GM23338 (cell line): ENCODE results near the gene SIK2. TPM values are rescaled to one million over a fixed set of nuclear protein-coding genes. Genes with fewer than 3 reads are reported as not detected.
A peak's percentile ranks its signal among the peaks of the same experiment; 100 is the strongest.

Source experiments
- ATAC-seq: fragments of 200-7000 bp; cut with Tn5 transposase; 3 replicates; pipeline ENCODE4 v1.9.1; 2020
- DNase-seq: peaks from one replicate; pipeline ENCODE4 v3.0.0-alpha.2; 2015; ENCODE audit warnings: low spot score
- H2AFZ ChIP-seq: fragments of 200-600 bp; sonication (generic); 2 replicates; pipeline ENCODE4 v1.8.0; 2016; ENCODE audit warnings: antibody characterized with exemption, mild to moderate bottlenecking, moderate library complexity
- H3F3A ChIP-seq: fragments of 200-600 bp; sonication (generic); replicated peaks from 2 replicates; pipeline ENCODE4 v1.8.0; 2017; ENCODE audit warnings: antibody characterized with exemption, mixed run types, low read depth
- H3K27ac ChIP-seq: fragments of 200-600 bp; sonication (generic); 2 replicates; pipeline ENCODE4 v1.6.1; 2016; ENCODE audit warnings: low read depth
- H3K27me3 ChIP-seq: fragments of 200-600 bp; sonication (generic); 2 replicates; pipeline ENCODE4 v1.8.0; 2016; ENCODE audit warnings: mild to moderate bottlenecking, mixed run types, moderate library complexity; ENCODE audit not compliant: insufficient read depth
- H3K36me3 ChIP-seq: fragments of 200-600 bp; sonication (generic); 2 replicates; pipeline ENCODE4 v1.8.0; 2016; ENCODE audit warnings: mild to moderate bottlenecking; ENCODE audit not compliant: insufficient read depth
- H3K4me1 ChIP-seq: fragments of 200-600 bp; sonication (generic); 2 replicates; pipeline ENCODE4 v1.8.0; 2016; ENCODE audit warnings: mild to moderate bottlenecking, moderate library complexity; ENCODE audit not compliant: insufficient read depth
- H3K4me2 ChIP-seq: fragments of 200-600 bp; sonication (generic); 2 replicates; pipeline ENCODE4 v1.7.1; 2017; ENCODE audit warnings: mixed run types
- H3K4me3 ChIP-seq: fragments of 200-600 bp; sonication (generic); 2 replicates; pipeline ENCODE4 v1.6.1; 2016; ENCODE audit warnings: mixed run types
- H3K79me2 ChIP-seq: fragments of 200-600 bp; sonication (generic); replicated peaks from 2 replicates; pipeline ENCODE4 v1.8.0; 2017; ENCODE audit warnings: mild to moderate bottlenecking; ENCODE audit not compliant: insufficient read depth
- H3K9me2 ChIP-seq: fragments of 200-600 bp; sonication (generic); 2 replicates; pipeline ENCODE4 v1.8.0; 2017; ENCODE audit not compliant: insufficient read depth
- H4K20me1 ChIP-seq: fragments of 200-600 bp; sonication (generic); replicated peaks from 2 replicates; pipeline ENCODE4 v1.8.0; 2017; ENCODE audit warnings: mild to moderate bottlenecking; ENCODE audit not compliant: insufficient read depth
- H3K27ac Mint-ChIP-seq: 2 replicates; pipeline ENCODE4 v1.8.0; 2020; ENCODE audit warnings: inconsistent platforms, mild to moderate bottlenecking, moderate library complexity, mixed read lengths
- H3K27me3 Mint-ChIP-seq: 3 replicates; pipeline ENCODE4 v1.8.0; 2022; ENCODE audit warnings: low read depth, mild to moderate bottlenecking, moderate library complexity, mixed read lengths, inconsistent platforms; ENCODE audit not compliant: insufficient read depth, poor library complexity
- H3K36me3 Mint-ChIP-seq: 3 replicates; pipeline ENCODE4 v1.8.0; 2021; ENCODE audit warnings: low read depth, mild to moderate bottlenecking, inconsistent platforms, moderate library complexity, mixed read lengths
- H3K4me1 Mint-ChIP-seq: 3 replicates; pipeline ENCODE4 v1.8.0; 2020; ENCODE audit warnings: mild to moderate bottlenecking, inconsistent platforms, mixed read lengths
- H3K4me3 Mint-ChIP-seq: 3 replicates; pipeline ENCODE4 v1.8.0; 2021; ENCODE audit warnings: moderate library complexity, mild to moderate bottlenecking, inconsistent platforms, mixed read lengths
- H3K9me3 Mint-ChIP-seq: 3 replicates; pipeline ENCODE4 v1.8.0; 2020; ENCODE audit warnings: moderate library complexity, mild to moderate bottlenecking, inconsistent platforms, mixed read lengths
- ETS1 ChIP-seq: IDR thresholded peaks from 2 replicates; pipeline ENCODE4 v1.6.1; 2016; ENCODE audit warnings: antibody characterized with exemption
- EZH2 ChIP-seq: fragments of 200-600 bp; sonication (generic); IDR thresholded peaks from one replicate; pipeline ENCODE4 v1.8.0; 2017; ENCODE audit warnings: antibody characterized with exemption, mild to moderate bottlenecking, low read depth; ENCODE audit not compliant: unreplicated experiment
- EZH2phosphoT487 ChIP-seq: fragments of 200-600 bp; sonication (generic); IDR thresholded peaks from one replicate; pipeline ENCODE4 v1.8.1; 2018; ENCODE audit warnings: antibody characterized with exemption; ENCODE audit not compliant: unreplicated experiment
- NANOG ChIP-seq: IDR thresholded peaks from 2 replicates; pipeline ENCODE4 v1.6.1; 2016; ENCODE audit warnings: antibody characterized with exemption, borderline replicate concordance
- POLR2AphosphoS5 ChIP-seq: IDR thresholded peaks from 2 replicates; pipeline ENCODE4 v1.6.1; 2016; ENCODE audit warnings: antibody characterized with exemption, low read depth
- STAT1 ChIP-seq: IDR thresholded peaks from one replicate; pipeline ENCODE4 v1.6.1; 2016; ENCODE audit warnings: antibody characterized with exemption; ENCODE audit not compliant: unreplicated experiment
- ZNF114 ChIP-seq: fragments of 250-450 bp; sonication (Bioruptor Pico); IDR thresholded peaks from 2 replicates; pipeline ENCODE4 v1.5.0; 2020; ENCODE audit warnings: mild to moderate bottlenecking, moderate library complexity
- ZNF331 ChIP-seq: fragments of 250-450 bp; sonication (Bioruptor Pico); IDR thresholded peaks from 2 replicates; pipeline ENCODE4 v1.5.0; 2020; ENCODE audit warnings: low read depth, mild to moderate bottlenecking, moderate library complexity
- polyA plus RNA-seq: library from polyadenylated mRNA; unstranded; fragments of >200 nt; fragmentation: Nextera tagmentation; extraction: Ambion mirVana; gene quantifications from 2 replicates; pipeline ENCODE4 v1.2.1, GENCODE V29; 2016
- total RNA-seq: library from RNA; depleted of rRNA; stranded (reverse); fragments of >200 nt; shearing (Covaris generic); gene quantifications from 2 replicates; pipeline ENCODE4 v1.2.3, GENCODE V29; 2014
- TF ChIP-seq, protein P1 (sequence below): fragments of 250-450 bp; sonication (Bioruptor Pico); IDR thresholded peaks from 2 replicates; pipeline ENCODE4 v1.5.0; 2020; ENCODE audit warnings: mild to moderate bottlenecking, moderate library complexity
- TF ChIP-seq, protein P2 (sequence below): IDR thresholded peaks from one replicate; pipeline ENCODE4 v1.6.1; 2018; ENCODE audit warnings: antibody characterized with exemption; ENCODE audit not compliant: unreplicated experiment

SIK2 gene
- total and polyA plus RNA-seq, 2 experiments from 2014 or later, result 2.3 to 6.7 TPM

- TF ChIP-seq, protein P1, sequence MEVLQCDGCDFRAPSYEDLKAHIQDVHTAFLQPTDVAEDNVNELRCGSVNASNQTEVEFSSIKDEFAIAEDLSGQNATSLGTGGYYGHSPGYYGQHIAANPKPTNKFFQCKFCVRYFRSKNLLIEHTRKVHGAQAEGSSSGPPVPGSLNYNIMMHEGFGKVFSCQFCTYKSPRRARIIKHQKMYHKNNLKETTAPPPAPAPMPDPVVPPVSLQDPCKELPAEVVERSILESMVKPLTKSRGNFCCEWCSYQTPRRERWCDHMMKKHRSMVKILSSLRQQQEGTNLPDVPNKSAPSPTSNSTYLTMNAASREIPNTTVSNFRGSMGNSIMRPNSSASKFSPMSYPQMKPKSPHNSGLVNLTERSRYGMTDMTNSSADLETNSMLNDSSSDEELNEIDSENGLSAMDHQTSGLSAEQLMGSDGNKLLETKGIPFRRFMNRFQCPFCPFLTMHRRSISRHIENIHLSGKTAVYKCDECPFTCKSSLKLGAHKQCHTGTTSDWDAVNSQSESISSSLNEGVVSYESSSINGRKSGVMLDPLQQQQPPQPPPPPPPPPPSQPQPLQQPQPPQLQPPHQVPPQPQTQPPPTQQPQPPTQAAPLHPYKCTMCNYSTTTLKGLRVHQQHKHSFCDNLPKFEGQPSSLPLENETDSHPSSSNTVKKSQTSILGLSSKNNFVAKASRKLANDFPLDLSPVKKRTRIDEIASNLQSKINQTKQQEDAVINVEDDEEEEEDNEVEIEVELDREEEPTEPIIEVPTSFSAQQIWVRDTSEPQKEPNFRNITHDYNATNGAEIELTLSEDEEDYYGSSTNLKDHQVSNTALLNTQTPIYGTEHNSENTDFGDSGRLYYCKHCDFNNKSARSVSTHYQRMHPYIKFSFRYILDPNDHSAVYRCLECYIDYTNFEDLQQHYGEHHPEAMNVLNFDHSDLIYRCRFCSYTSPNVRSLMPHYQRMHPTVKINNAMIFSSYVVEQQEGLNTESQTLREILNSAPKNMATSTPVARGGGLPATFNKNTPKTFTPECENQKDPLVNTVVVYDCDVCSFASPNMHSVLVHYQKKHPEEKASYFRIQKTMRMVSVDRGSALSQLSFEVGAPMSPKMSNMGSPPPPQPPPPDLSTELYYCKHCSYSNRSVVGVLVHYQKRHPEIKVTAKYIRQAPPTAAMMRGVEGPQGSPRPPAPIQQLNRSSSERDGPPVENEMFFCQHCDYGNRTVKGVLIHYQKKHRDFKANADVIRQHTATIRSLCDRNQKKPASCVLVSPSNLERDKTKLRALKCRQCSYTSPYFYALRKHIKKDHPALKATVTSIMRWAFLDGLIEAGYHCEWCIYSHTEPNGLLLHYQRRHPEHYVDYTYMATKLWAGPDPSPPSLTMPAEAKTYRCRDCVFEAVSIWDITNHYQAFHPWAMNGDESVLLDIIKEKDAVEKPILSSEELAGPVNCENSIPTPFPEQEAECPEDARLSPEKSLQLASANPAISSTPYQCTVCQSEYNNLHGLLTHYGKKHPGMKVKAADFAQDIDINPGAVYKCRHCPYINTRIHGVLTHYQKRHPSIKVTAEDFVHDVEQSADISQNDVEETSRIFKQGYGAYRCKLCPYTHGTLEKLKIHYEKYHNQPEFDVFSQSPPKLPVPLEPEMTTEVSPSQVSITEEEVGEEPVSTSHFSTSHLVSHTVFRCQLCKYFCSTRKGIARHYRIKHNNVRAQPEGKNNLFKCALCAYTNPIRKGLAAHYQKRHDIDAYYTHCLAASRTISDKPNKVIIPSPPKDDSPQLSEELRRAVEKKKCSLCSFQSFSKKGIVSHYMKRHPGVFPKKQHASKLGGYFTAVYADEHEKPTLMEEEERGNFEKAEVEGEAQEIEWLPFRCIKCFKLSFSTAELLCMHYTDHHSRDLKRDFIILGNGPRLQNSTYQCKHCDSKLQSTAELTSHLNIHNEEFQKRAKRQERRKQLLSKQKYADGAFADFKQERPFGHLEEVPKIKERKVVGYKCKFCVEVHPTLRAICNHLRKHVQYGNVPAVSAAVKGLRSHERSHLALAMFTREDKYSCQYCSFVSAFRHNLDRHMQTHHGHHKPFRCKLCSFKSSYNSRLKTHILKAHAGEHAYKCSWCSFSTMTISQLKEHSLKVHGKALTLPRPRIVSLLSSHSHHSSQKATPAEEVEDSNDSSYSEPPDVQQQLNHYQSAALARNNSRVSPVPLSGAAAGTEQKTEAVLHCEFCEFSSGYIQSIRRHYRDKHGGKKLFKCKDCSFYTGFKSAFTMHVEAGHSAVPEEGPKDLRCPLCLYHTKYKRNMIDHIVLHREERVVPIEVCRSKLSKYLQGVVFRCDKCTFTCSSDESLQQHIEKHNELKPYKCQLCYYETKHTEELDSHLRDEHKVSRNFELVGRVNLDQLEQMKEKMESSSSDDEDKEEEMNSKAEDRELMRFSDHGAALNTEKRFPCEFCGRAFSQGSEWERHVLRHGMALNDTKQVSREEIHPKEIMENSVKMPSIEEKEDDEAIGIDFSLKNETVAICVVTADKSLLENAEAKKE, result no peak
- no peak for TF ChIP-seq ZNF114 (CRISPR knock-in tag)
- no peak for TF ChIP-seq STAT1
These were observed 3.7 kb upstream of the SIK2 start (continued) for GRCh38 chr11:111598559-111598958.

DNA sequence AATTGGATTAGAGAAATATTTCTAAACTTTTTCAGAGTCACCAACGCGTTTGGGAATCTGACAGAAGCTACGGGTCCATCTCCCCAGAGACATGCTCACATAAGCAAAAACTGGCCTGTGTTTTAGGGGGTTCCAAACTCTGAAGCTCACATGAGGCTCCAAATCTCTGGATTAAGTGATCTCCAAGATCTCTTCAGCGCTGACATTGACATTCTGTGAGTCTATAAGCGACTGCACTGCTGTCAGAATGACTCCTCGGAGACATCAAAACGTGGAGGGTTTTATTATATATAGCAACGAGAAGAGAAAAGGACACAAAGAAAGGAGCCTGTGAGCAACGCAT lies 642 bp upstream of the SIK2 start:
- Mint-ChIP-seq H3K27me3 (peaks cover 22% of the 10 kb centered on the region), H3K36me3 (no peaks in the 10 kb centered on the region)
- H3K27me3 ChIP-seq, result peaks cover 28% of the 10 kb centered on the region
- TF ChIP-seq, protein P2, sequence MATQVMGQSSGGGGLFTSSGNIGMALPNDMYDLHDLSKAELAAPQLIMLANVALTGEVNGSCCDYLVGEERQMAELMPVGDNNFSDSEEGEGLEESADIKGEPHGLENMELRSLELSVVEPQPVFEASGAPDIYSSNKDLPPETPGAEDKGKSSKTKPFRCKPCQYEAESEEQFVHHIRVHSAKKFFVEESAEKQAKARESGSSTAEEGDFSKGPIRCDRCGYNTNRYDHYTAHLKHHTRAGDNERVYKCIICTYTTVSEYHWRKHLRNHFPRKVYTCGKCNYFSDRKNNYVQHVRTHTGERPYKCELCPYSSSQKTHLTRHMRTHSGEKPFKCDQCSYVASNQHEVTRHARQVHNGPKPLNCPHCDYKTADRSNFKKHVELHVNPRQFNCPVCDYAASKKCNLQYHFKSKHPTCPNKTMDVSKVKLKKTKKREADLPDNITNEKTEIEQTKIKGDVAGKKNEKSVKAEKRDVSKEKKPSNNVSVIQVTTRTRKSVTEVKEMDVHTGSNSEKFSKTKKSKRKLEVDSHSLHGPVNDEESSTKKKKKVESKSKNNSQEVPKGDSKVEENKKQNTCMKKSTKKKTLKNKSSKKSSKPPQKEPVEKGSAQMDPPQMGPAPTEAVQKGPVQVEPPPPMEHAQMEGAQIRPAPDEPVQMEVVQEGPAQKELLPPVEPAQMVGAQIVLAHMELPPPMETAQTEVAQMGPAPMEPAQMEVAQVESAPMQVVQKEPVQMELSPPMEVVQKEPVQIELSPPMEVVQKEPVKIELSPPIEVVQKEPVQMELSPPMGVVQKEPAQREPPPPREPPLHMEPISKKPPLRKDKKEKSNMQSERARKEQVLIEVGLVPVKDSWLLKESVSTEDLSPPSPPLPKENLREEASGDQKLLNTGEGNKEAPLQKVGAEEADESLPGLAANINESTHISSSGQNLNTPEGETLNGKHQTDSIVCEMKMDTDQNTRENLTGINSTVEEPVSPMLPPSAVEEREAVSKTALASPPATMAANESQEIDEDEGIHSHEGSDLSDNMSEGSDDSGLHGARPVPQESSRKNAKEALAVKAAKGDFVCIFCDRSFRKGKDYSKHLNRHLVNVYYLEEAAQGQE, result no peak
- TF ChIP-seq ZNF331 (CRISPR knock-in tag) (no peak), EZH2 (no peak), STAT1 (no peak), POLR2AphosphoS5 (no peak), EZH2phosphoT487 (no peak), ZNF114 (CRISPR knock-in tag) (no peak), ETS1 (no peak), NANOG (no peak)

More for the DNA sequence above, 642 bp upstream of the SIK2 start:
- Histone ChIP-seq H3K36me3 (no peaks in the 10 kb centered on the region), H3K4me1 (peaks cover 22% of the 10 kb centered on the region), H4K20me1 (peaks cover 19% of the 10 kb centered on the region), H3K9me2 (no peaks in the 10 kb centered on the region), H3K79me2 (peaks cover 26% of the 10 kb centered on the region), H3K4me3 (peak overlapping the region; percentile 66), H3F3A (no peaks in the 10 kb centered on the region), H3K27ac (no peak overlapping the region), H2AFZ (peak overlapping the region; percentile 99), H3K4me2 (peak overlapping the region; percentile 96)
- Mint-ChIP-seq H3K9me3 (no peaks in the 10 kb centered on the region), H3K4me1 (peaks cover 23% of the 10 kb centered on the region), H3K27ac (no peak overlapping the region), H3K4me3 (peak overlapping the region; percentile 75)
- DNase-seq (no peak), ATAC-seq (no peak)
